ENCODE data around the gene SLC35B2. TPM values are rescaled to one million over a fixed set of nuclear protein-coding genes. Genes with fewer than 3 reads are reported as not detected.

SLC35B2 gene, protein sequence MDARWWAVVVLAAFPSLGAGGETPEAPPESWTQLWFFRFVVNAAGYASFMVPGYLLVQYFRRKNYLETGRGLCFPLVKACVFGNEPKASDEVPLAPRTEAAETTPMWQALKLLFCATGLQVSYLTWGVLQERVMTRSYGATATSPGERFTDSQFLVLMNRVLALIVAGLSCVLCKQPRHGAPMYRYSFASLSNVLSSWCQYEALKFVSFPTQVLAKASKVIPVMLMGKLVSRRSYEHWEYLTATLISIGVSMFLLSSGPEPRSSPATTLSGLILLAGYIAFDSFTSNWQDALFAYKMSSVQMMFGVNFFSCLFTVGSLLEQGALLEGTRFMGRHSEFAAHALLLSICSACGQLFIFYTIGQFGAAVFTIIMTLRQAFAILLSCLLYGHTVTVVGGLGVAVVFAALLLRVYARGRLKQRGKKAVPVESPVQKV
- total RNA-seq: 19.4 TPM
- long read RNA-seq, transcript SLC35B2-202 (4 exons, 2,043 nt): major isoform, 121 of 141 reads
- long read RNA-seq, partial matches to known transcripts: 3 of 141 reads
- long read RNA-seq, other reads (novel, unspliced or antisense): 11 of 141 reads

DNA sequence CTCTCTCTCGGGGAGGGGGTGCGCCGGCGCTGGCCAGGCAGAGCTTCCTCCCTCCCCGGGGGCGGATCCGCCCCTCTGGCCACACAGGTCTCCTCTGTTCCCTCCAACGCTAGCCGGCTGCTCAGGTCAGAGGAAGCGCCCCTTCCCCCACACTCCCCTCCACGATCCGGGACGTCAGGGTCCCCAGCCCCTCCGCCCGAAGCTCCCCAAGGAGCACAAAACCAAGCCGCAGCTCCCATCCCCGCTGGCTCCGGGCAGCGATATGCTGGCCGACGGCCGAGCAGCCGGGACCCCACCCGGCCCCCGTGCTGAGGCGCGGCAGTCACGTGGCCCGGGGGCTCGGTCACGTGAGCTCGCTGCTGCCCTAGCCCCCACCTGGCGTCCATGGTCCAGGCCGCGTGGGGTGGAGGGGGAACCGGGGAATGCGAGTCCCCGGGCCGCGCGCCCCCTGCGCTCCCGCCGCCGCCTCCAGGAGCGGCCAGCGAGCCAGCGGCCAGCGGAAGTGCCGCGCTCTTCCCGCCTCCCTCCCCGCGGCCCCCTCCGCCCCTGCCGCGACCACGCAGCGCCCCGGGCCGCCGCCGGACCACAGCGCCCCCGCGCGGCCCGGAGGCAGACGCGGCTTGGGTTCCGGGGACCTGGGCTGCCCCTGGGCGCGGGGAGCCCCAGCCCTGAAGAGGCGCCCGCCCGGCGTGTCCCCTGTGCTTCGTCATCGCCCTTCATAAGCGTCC lies at the start of gene SLC35B2:
Gene SLC35B2, minus strand, starts transcription at position 504 of the 728 bp plus-strand sequence. Its CDS starts 118 bp downstream, at position 386.
- ATAC-seq (ENCODE audit: poor library complexity): peak; percentile 87
- peak; percentile 78 for DNase-seq
- intact Hi-C loops (cut with DNase I): no loop called here

DNA sequence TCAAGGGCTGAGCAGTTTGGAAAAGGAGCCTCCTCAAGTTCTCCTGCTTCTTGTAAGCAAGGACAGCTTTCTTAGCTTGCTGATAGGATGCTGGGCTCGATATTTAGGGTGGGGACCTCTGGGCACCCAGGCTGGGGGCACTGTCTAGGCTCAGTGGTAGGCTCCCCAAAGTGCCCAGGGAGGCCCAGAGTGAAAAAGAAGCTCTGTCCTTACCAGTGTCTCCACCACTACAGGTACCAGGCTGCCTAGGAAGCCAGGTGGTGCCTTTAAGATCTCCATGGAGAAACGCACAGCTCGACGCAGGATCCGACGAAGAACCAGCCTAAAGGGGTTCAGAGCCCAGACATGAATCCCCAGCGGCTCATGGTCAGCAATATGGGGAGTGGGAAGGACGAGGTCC lies 49.4 kb upstream of the SLC35B2 start:
- no peak for ATAC-seq (ENCODE audit: poor library complexity)
- no peak for DNase-seq
- intact Hi-C loops (cut with DNase I): loop anchor here (5.0 kb wide), 1 partner anchor 39 kb away; the partner anchor contains the start of gene NFKBIE

DNA sequence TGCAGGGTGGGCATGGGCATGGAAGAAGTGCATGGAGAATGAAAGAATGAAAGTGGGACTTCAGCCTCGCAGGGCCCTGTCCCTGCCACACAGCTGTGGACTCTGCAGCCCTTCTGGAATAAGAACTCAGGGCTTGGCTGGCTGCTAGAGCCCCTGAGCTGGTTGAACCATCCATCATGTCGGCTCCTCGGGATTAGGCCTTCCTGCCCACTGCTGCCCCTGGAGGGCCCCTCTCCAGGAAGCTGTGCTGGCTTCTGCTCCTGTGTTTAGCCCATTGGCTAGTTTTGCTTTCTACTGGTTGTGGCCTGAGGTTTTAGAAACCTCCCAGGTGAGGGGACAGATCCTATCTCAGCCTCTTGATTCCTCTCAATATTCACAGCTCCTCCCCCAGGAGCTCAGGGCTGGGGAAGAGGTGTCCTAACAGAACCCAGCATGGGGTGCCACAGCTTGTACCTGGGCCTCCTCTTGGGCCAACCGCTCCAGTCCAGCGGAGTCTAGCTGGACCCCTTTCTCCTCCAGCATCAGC lies 47.9 kb upstream of the SLC35B2 start:
- ATAC-seq (ENCODE audit: poor library complexity): no peak
- intact Hi-C loops (cut with DNase I): loop anchor here (5.0 kb wide), 1 partner anchor 38 kb away; the partner anchor contains the start of gene NFKBIE
- no peak for DNase-seq

GRCh38 chr6:44304282-44305199 lies 47.2 kb upstream of the SLC35B2 start:
- ATAC-seq (ENCODE audit: poor library complexity): peak; percentile 32

DNA sequence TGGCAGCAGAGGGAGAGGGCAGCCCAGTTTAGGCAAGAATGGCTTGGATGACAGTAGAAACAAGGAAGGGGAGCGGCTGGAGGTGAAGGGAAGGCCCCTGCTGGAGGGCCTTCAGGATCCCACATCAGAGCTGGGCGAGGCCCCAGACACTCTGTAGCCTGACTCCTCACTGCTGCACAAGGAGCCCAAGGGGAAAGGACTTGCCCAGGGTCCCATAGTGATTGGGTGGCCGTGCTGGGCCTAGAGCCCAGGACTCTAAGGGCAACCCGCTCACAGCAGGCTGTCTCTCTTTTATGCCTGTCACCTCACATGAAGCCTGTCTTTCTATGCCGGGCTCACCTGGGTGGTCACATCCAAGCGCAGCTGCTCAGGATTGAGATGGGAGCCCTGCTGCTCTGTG lies 46.5 kb upstream of the SLC35B2 start:
- ATAC-seq (ENCODE audit: poor library complexity): no peak
- DNase-seq: no peak
- intact Hi-C loops (cut with DNase I): no loop called here

More at GRCh38 chr6:44304282-44305199, 47.2 kb upstream of the SLC35B2 start:
- DNase-seq: no peak
- intact Hi-C loops (cut with DNase I): loop anchor here (5.0 kb wide), 1 partner anchor 37 kb away; the partner anchor contains the start of gene NFKBIE

- ATAC-seq (ENCODE audit: poor library complexity) (no peak), DNase-seq (no peak)
- intact Hi-C loops (cut with DNase I): no loop called here
These were observed 45.5 kb upstream of the SLC35B2 start for GRCh38 chr6:44302856-44303255.

DNA sequence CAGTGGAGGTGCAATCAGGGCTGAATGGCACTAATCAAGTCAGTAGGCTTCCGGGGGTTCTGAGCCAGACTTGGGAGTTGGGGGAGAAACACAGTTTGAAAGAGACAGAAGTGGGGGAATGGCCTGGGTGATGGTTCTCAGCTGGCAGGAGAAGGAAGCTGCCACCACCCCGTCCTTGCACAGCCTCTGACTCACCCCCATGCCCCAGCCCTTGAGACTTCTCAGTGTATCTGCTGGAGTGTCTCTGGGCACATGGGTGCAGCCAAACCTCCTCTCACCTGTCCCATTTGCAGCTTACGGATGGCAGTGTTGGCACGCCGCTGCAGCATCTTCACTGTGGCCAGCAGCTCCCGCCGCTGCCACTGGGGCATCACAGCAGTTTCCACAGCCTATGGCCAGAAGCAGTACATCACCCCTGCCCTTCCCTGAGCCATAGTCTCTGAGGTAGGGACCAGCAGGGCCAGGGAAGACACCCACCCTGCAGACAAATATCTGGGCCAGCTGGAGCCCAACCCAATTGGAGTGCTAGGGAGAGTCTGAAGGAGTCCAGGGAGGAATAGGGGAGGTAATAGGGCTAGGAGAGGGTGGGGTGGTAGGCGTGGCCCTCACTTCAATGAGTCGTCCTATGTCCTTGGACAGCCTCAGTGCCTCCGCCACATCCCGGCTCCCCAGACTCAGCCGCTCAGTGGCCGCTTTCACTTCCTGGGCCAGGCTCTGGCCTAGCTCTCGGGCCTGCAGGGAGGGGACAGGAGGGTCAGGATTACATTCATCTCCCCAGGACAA lies 44.6 kb upstream of the SLC35B2 start:
- ATAC-seq (ENCODE audit: poor library complexity): no peak
- intact Hi-C loops (cut with DNase I): no loop called here
- no peak for DNase-seq

DNA sequence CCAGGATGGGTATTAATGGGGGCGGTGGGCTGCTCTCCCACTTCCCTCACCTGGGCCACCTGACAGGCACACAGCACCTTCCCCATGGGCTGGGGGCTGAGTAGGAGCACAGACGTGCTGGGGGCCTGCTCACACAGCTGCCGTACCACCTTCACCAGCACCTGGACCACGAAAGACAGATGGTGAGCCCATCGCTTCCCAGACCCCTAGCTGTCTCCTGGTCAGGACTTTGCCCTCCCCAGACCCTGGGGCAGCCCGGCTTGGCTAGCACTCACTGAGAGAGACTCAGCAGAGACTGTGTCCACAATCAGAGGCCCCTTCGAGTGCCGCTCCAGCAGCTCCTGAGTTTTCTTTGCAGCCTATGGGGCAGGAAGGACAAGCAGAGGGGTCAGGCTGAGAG lies 43.8 kb upstream of the SLC35B2 start:
- intact Hi-C loops (cut with DNase I): no loop called here
- DNase-seq (no peak), ATAC-seq (ENCODE audit: poor library complexity) (no peak)

DNA sequence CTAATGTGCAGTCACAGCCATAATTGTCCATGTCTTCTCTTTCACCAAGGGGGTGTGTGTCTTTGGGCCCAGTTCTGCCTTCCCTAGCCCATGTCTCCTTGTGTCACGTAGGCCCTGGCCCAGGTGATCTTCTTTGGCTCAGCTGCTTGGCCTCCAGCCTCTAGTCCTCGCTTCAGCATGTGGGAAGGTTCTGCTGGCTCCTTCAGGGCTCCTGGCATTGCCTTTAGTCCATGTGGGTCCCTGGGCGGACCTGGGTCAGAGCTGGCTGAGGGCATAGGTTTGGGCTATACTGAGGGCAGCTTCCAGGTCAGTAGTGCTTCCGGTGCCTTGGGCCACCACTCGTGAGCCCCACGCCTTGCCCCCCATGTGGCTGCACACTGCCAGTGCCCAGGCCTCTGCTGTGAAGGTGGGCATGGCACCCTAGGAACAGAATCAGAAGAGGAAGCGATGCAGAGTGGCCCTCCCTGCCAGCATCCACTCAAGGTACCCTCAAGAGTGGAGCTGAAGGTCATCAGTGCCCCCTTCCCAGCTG lies 43.0 kb upstream of the SLC35B2 start:
- intact Hi-C loops (cut with DNase I): no loop called here
- no peak for DNase-seq
- ATAC-seq (ENCODE audit: poor library complexity): no peak

- no peak for DNase-seq
- ATAC-seq (ENCODE audit: poor library complexity): no peak
- intact Hi-C loops (cut with DNase I): no loop called here
These were observed 41.5 kb upstream of the SLC35B2 start for GRCh38 chr6:44298864-44299263.

GRCh38 chr6:44298055-44298803 lies 40.9 kb upstream of the SLC35B2 start:
- DNase-seq: no peak
- intact Hi-C loops (cut with DNase I): no loop called here
- peak; percentile 18 for ATAC-seq (ENCODE audit: poor library complexity)

- DNase-seq (peak; percentile 70), ATAC-seq (ENCODE audit: poor library complexity) (peak; percentile 84)
- intact Hi-C loops (cut with DNase I): no loop called here
These were observed 40.0 kb upstream of the SLC35B2 start for GRCh38 chr6:44297063-44298038.

GRCh38 chr6:44294832-44295791 lies 37.8 kb upstream of the SLC35B2 start:
- DNase-seq: no peak
- intact Hi-C loops (cut with DNase I): no loop called here
- no peak for ATAC-seq (ENCODE audit: poor library complexity)

DNA sequence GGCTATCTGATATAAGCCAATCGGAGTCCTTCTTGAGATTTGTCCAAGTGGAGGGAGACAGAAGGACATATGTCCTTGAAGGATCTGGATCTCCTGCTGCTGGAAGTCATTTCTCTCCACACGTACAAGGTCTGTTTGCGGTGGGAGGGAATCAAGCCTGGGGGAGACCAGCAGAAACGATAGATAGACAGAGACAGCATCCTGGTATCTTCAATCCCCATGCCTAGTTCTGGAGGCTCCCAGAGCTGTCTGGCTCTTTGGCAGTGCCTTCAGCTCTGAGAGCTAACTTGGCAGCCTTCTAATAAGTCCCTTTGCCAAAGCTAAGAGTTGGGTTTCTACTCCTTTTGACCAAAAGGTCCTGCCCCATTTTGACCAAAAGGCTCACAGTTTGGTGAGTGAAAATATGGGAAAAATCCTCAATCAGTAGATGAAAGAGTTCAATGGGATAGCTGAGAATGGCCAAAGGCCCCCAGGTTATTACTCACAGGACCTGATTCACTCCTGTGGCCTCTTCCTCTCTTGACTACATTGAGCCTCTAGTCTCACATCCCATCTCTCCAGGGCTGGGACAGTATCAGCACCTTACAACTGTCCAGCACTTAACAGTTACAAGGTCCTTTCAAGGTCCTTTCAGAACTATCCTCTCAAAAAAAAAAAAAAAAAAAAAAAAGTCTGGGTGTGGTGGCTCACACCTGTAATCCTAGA lies 35.5 kb upstream of the SLC35B2 start:
- intact Hi-C loops (cut with DNase I): no loop called here
- no peak for ATAC-seq (ENCODE audit: poor library complexity)
- no peak for DNase-seq
